ENCODE results near the gene PANX1. TPM values are rescaled to one million over a fixed set of nuclear protein-coding genes. Genes with fewer than 3 reads are reported as not detected.
A peak's percentile ranks its signal among the peaks of the same experiment; 100 is the strongest.

Gene PANX1
- total and polyA plus RNA-seq, 5 donors from 2014 or later = 5.4 to 12.4 (median 8.8) TPM

DNA sequence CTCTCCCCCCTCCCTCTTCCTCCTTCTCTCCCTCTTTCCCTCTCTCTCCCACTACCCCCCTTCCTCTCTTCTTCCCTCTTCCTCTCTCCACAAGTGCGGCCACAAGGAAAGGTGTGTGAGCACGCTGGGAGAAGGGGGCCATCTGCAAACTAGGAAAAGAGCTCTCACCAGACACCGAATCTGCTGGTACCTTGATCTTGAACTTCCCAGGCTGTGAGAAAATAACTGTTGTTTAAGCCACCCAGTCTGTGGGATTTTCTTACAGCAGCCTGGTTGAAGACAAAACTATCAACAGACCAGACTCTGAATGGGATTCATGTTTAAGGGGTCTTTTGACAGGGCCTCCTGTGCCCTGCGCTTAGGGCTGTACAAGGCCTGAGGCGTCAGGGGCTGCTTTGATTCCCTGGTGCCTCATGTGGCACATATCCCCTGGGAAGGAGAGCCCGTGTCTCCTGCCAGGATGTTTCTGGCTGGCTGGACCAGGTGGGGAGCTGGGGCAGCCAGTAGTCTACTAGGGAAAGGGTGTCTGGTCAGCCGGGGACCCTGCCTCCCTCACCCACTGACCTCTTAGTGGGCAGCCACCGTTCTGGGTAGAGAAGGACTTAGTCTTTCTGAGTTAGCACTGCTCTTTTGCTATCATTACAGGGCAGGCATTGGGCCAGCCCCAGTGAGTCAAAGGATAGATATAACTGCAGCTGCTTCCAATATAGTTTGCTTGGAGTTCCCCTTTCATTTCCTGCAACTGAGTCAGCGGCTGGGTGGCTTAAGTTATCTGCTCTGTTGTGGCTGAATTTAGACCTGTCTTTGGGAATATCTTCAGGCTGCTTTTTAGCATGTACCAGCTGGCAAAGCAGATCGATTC, 6.2 kb downstream of the PANX1 start:
- ATAC-seq (ENCODE audit: low read depth in 2 of 2) = peak; percentile 18 to 45
- H3K9me3 Mint-ChIP-seq = peaks cover 0 to 1% (median 0%) of the 10 kb centered on the region in 7 donors
- peaks cover 23 to 55% (median 39%) of the 10 kb centered on the region in 4 donors for H3K4me1 Mint-ChIP-seq
- Histone ChIP-seq H3K36me3 (ENCODE audit: control insufficient read depth, insufficient read depth, low read length) (no peaks in the 10 kb centered on the region), H3K9me3 (ENCODE audit: control insufficient read depth in 2 of 2, low read length in 2 of 2) (no peaks in the 10 kb centered on the region), H3K27me3 (ENCODE audit: control insufficient read depth, insufficient read depth, low read length) (no peaks in the 10 kb centered on the region), H3K4me1 (ENCODE audit: control insufficient read depth, insufficient read depth, low read length, poor library complexity, severe bottlenecking) (peaks cover 28% of the 10 kb centered on the region), H3K27ac (ENCODE audit: insufficient read depth, low read length, poor library complexity, severe bottlenecking) (no peak overlapping the region), H3K4me3 (ENCODE audit: low read depth, low read length) (no peak overlapping the region)
- H3K27ac Mint-ChIP-seq = peak overlapping the region in 1 of 3 donors; percentile 48
- H3K36me3 Mint-ChIP-seq = peaks cover 3% of the 10 kb centered on the region
- peak overlapping the region in 1 of 4 donors; percentile 27 for H3K4me3 Mint-ChIP-seq
- H3K27me3 Mint-ChIP-seq = no peaks in the 10 kb centered on the region
- DNase-seq = no peak

DNA sequence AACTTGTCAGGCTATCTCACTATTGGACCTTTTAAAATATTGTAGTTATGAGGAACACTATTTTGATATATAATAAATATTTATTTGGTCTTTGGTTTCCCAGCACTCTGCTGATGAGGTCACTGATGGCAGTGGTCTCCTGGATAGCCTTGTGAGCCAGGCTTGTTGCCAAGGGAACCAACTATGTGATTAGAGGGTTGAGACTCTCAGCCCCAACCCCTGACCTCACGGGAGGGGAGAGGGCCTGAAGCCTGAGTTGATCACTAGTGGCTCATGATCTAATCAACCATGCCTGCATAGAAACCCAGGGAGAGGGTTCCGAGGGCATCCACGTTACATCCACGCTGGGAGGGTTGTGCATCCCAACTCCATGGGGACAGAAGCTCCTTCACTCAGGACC, 10.8 kb downstream of the PANX1 start:
- H3K4me3 ChIP-seq (ENCODE audit: low read depth, low read length) = no peak overlapping the region
- no peaks in the 10 kb centered on the region for H3K9me3 ChIP-seq (ENCODE audit: control insufficient read depth in 2 of 2, low read length in 2 of 2)
- peak overlapping the region in 1 of 3 donors; percentile 39 for H3K27ac Mint-ChIP-seq
- peaks cover 0 to 1% (median 0%) of the 10 kb centered on the region in 7 donors for H3K9me3 Mint-ChIP-seq
- no peak for DNase-seq
- H3K4me1 ChIP-seq (ENCODE audit: control insufficient read depth, insufficient read depth, low read length, poor library complexity, severe bottlenecking) = peaks cover 2% of the 10 kb centered on the region
- no peaks in the 10 kb centered on the region for H3K27me3 Mint-ChIP-seq
- peaks cover 43 to 65% (median 54%) of the 10 kb centered on the region in 4 donors for H3K4me1 Mint-ChIP-seq
- H3K27ac ChIP-seq (ENCODE audit: insufficient read depth, low read length, poor library complexity, severe bottlenecking) = no peak overlapping the region
- peaks cover 3% of the 10 kb centered on the region for H3K36me3 Mint-ChIP-seq
- no peak for ATAC-seq (ENCODE audit: low read depth in 2 of 2)
- H3K4me3 Mint-ChIP-seq = no peak overlapping the region
- no peaks in the 10 kb centered on the region for H3K27me3 ChIP-seq (ENCODE audit: control insufficient read depth, insufficient read depth, low read length)
- no peaks in the 10 kb centered on the region for H3K36me3 ChIP-seq (ENCODE audit: control insufficient read depth, insufficient read depth, low read length)

DNA sequence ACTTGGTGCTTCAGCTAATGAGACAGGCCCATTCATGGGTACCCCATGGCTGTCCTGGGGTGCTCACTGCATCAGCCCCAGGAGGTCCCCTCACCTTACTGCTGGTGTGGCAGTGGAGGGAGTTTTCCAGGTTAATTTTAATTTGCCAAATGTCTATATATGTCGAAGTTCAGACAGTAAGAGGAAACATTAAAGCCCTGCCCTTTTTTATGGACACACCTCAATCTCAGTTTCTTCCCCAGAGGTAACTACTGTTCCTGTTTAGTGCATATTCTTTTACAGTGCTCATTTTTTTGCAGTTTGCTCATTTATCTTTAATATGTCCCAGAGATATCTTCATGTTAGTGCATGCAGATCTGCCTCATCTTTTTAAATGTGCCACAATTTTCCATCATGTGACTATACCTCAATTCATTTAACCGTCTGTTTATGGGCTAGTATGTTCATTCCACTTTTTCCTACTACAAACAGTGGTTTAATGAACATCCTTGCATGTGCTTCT, 11.6 kb downstream of the PANX1 start:
- H3K4me3 Mint-ChIP-seq = no peak overlapping the region

DNA sequence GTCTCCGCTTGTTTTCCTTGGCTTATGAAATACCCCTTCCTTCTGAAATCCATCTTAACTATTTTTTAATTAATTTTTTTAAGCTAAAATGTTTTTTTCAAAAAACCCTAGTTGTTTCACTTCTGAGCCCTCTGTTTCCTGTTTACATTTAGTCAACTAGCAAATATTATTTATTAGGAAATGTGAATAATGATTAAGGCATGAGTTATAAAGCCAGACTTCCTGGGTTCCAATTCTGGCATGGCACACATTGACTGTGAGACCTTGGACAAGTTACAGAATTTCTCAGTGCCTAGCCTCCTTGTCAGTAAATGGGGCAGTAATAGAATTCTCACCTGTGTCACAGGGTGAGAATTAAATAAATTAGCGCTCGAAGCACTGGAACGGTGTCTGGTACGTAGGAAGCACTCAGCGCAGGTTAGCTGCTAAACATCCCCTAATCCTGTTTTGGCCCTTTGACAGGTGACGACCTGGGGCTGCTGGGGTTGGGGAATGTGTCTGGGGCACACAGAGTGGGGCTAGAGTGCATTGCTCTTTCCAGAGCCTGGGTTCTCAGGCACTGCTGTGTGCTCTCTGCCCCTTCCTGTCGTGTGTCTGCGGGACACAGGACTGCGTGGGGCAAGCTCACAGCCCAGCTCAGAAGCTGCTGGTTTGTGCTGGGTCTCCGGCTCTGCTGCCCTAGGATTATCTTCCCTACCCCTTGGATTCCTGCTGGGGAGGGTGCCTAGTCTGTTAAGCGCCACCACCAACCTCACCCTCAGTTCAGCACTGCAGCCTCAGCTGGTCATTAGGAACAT, 13.1 kb downstream of the PANX1 start:
- Mint-ChIP-seq H3K27ac (peak overlapping the region in 1 of 3 donors; percentile 58), H3K9me3 (peaks cover 0 to 1% (median 0%) of the 10 kb centered on the region in 7 donors), H3K36me3 (peaks cover 2% of the 10 kb centered on the region), H3K4me3 (no peak overlapping the region), H3K27me3 (no peaks in the 10 kb centered on the region), H3K4me1 (peaks cover 44 to 68% (median 53%) of the 10 kb centered on the region in 4 donors)
- no peaks in the 10 kb centered on the region for H3K9me3 ChIP-seq (ENCODE audit: control insufficient read depth in 2 of 2, low read length in 2 of 2)
- ATAC-seq (ENCODE audit: low read depth in 2 of 2) (no peak), DNase-seq (no peak)
- peaks cover 2% of the 10 kb centered on the region for H3K4me1 ChIP-seq (ENCODE audit: control insufficient read depth, insufficient read depth, low read length, poor library complexity, severe bottlenecking)
- no peaks in the 10 kb centered on the region for H3K27me3 ChIP-seq (ENCODE audit: control insufficient read depth, insufficient read depth, low read length)
- no peak overlapping the region for H3K4me3 ChIP-seq (ENCODE audit: low read depth, low read length)
- no peak overlapping the region for H3K27ac ChIP-seq (ENCODE audit: insufficient read depth, low read length, poor library complexity, severe bottlenecking)
- H3K36me3 ChIP-seq (ENCODE audit: control insufficient read depth, insufficient read depth, low read length) = no peaks in the 10 kb centered on the region

More for the DNA sequence above, 11.6 kb downstream of the PANX1 start:
- no peak for DNase-seq
- Histone ChIP-seq H3K4me3 (ENCODE audit: low read depth, low read length) (no peak overlapping the region), H3K27me3 (ENCODE audit: control insufficient read depth, insufficient read depth, low read length) (no peaks in the 10 kb centered on the region), H3K9me3 (ENCODE audit: control insufficient read depth in 2 of 2, low read length in 2 of 2) (no peaks in the 10 kb centered on the region), H3K36me3 (ENCODE audit: control insufficient read depth, insufficient read depth, low read length) (no peaks in the 10 kb centered on the region), H3K4me1 (ENCODE audit: control insufficient read depth, insufficient read depth, low read length, poor library complexity, severe bottlenecking) (peaks cover 2% of the 10 kb centered on the region), H3K27ac (ENCODE audit: insufficient read depth, low read length, poor library complexity, severe bottlenecking) (no peak overlapping the region)
- H3K4me1 Mint-ChIP-seq = peaks cover 46 to 65% (median 56%) of the 10 kb centered on the region in 4 donors
- peaks cover 3% of the 10 kb centered on the region for H3K36me3 Mint-ChIP-seq
- no peak for ATAC-seq (ENCODE audit: low read depth in 2 of 2)
- peaks cover 0 to 1% (median 0%) of the 10 kb centered on the region in 7 donors for H3K9me3 Mint-ChIP-seq
- no peaks in the 10 kb centered on the region for H3K27me3 Mint-ChIP-seq
- H3K27ac Mint-ChIP-seq = peak overlapping the region in 1 of 3 donors; percentile 39

DNA sequence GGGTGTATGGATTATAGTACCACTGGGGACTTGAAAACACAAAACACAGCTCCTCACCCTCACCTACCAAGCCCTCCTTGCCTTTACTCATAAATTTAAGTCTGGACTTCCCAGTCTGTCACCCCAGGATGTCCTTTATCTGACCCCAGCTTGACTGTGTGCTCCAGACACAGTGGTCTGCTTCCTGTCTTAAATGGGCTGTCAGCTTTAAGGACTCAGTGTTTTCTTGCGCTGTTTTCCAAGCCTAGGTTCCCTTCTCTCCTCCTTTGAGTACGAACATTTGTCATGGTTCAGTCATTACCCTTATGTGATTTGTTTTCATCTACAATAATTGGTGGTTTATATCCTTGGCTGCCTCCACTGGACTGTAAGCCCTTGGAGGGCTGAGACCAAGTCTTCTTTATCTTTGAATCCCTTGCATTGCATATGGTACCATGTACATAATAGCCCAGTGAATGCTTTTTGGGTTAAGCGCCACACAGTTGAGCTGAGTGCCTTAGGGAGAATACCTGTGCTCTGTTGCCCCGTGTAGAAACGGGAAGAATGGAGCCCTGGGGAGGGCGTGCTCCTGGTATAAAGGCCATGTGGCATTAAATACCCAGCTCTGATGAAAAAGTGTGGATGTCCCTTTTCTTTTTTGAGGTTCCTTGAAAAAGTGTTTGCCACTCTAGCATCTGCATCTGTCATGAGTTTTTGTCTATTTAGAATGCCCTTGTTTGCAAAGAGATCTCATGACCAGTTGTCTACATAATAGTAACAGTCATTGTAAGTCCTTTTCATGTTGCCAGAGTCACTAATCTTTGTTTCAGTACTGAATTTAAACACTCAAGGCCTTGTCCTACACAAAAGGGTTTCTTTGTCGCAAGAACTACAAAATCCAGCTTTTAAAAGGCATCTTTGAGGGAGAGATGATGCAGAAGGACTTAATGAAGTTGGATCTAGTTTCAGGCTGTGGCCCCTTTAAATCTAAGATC, 14.0 kb downstream of the PANX1 start:
- no peak overlapping the region for H3K4me3 ChIP-seq (ENCODE audit: low read depth, low read length)
- peaks cover 8% of the 10 kb centered on the region for H3K4me1 ChIP-seq (ENCODE audit: control insufficient read depth, insufficient read depth, low read length, poor library complexity, severe bottlenecking)
- H3K9me3 ChIP-seq (ENCODE audit: control insufficient read depth in 2 of 2, low read length in 2 of 2) = no peaks in the 10 kb centered on the region
- Mint-ChIP-seq H3K27ac (peak overlapping the region in 2 of 3 donors; percentile 43 to 58), H3K4me3 (peak overlapping the region in 1 of 4 donors; percentile 73), H3K27me3 (no peaks in the 10 kb centered on the region), H3K9me3 (peaks cover 0 to 1% (median 0%) of the 10 kb centered on the region in 7 donors), H3K36me3 (no peaks in the 10 kb centered on the region), H3K4me1 (peaks cover 46 to 70% (median 54%) of the 10 kb centered on the region in 4 donors)
- H3K27ac ChIP-seq (ENCODE audit: insufficient read depth, low read length, poor library complexity, severe bottlenecking) = no peak overlapping the region
- DNase-seq (no peak), ATAC-seq (ENCODE audit: low read depth in 2 of 2) (no peak)
- H3K36me3 ChIP-seq (ENCODE audit: control insufficient read depth, insufficient read depth, low read length) = no peaks in the 10 kb centered on the region
- no peaks in the 10 kb centered on the region for H3K27me3 ChIP-seq (ENCODE audit: control insufficient read depth, insufficient read depth, low read length)

DNA sequence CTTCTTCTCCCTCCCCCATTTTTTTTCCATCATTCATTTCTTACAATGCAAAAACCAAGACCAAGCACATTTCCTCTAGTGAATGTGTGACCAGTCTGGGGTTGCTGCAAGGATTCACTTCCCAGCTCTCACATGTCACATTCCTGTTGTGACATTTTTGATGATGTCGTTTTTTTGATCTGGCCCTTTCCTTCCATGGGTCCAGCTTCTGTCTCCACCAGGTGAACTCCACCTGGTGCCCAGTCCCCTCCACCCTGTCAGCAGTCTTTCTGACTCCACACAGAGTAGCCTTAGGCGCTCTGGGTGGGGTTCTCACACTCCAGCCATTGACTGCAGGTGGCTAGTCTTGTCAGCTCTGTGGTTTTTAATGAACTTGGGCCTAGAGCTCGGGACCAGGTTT, 15.6 kb downstream of the PANX1 start:
- peaks cover 51 to 75% (median 64%) of the 10 kb centered on the region in 4 donors for H3K4me1 Mint-ChIP-seq
- peak overlapping the region in 1 of 3 donors; percentile 9 for H3K27ac Mint-ChIP-seq

More for the DNA sequence above, 15.6 kb downstream of the PANX1 start:
- no peaks in the 10 kb centered on the region for H3K36me3 ChIP-seq (ENCODE audit: control insufficient read depth, insufficient read depth, low read length)
- no peak overlapping the region for H3K4me3 ChIP-seq (ENCODE audit: low read depth, low read length)
- no peak overlapping the region for H3K27ac ChIP-seq (ENCODE audit: insufficient read depth, low read length, poor library complexity, severe bottlenecking)
- H3K27me3 ChIP-seq (ENCODE audit: control insufficient read depth, insufficient read depth, low read length) = no peaks in the 10 kb centered on the region
- DNase-seq (no peak), ATAC-seq (ENCODE audit: low read depth in 2 of 2) (no peak)
- H3K9me3 ChIP-seq (ENCODE audit: control insufficient read depth in 2 of 2, low read length in 2 of 2) = no peaks in the 10 kb centered on the region
- no peak overlapping the region for H3K4me3 Mint-ChIP-seq
- peaks cover 0 to 1% (median 0%) of the 10 kb centered on the region in 7 donors for H3K9me3 Mint-ChIP-seq
- H3K4me1 ChIP-seq (ENCODE audit: control insufficient read depth, insufficient read depth, low read length, poor library complexity, severe bottlenecking) = peaks cover 8% of the 10 kb centered on the region
- H3K36me3 Mint-ChIP-seq = no peaks in the 10 kb centered on the region
- H3K27me3 Mint-ChIP-seq = no peaks in the 10 kb centered on the region

Measured in CD4-positive, CD25-positive, alpha-beta regulatory T cell (primary cell).